ENCODE data around the gene GCAT.

Gene GCAT

GRCh38 chr22:37824674-37825641, 17.2 kb downstream of the GCAT start:
- no peak for DNase-seq (ENCODE audit: extremely low spot score)
- TF ChIP-seq BHLHE40 (IDR thresholded peaks at IDR 0.05; ENCODE audit: borderline replicate concordance) (no peak), FOXM1 (IDR thresholded peaks at IDR 0.05; ENCODE audit: borderline replicate concordance) (no peak), NFRKB (IDR thresholded peaks at IDR 0.05) (no peak), LEF1 (IDR thresholded peaks at IDR 0.05; ENCODE audit: borderline replicate concordance) (no peak), SUZ12 (IDR thresholded peaks at IDR 0.05) (no peak)
- ChIA-PET POLR2A (no interaction called here), CTCF (interaction anchor here (0.8 kb wide), 1 partner anchor 38 kb away, joined by 6 read pairs; no protein-coding TSS in a partner anchor)

GRCh38 chr22:37827056-37827455, 19.3 kb downstream of the GCAT start:
- POLR2A ChIA-PET: interaction anchor here (1.6 to 1.7 kb wide), 2 partner anchors 20 to 21 kb away, joined by 4 to 5 read pairs; partner anchors contain the start of gene GCAT
- TF ChIP-seq, protein P1, sequence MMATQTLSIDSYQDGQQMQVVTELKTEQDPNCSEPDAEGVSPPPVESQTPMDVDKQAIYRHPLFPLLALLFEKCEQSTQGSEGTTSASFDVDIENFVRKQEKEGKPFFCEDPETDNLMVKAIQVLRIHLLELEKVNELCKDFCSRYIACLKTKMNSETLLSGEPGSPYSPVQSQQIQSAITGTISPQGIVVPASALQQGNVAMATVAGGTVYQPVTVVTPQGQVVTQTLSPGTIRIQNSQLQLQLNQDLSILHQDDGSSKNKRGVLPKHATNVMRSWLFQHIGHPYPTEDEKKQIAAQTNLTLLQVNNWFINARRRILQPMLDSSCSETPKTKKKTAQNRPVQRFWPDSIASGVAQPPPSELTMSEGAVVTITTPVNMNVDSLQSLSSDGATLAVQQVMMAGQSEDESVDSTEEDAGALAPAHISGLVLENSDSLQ (IDR thresholded peaks at IDR 0.05): no peak
- TF ChIP-seq FOXM1 (IDR thresholded peaks at IDR 0.05; ENCODE audit: borderline replicate concordance) (no peak), BHLHE40 (IDR thresholded peaks at IDR 0.05; ENCODE audit: borderline replicate concordance) (no peak), LEF1 (IDR thresholded peaks at IDR 0.05; ENCODE audit: borderline replicate concordance) (no peak), SUZ12 (IDR thresholded peaks at IDR 0.05) (no peak), FOXK2 (IDR thresholded peaks at IDR 0.05) (no peak), ARNT (IDR thresholded peaks at IDR 0.05) (no peak), FOXA1 (IDR thresholded peaks at IDR 0.05) (no peak), SP1 (IDR thresholded peaks at IDR 0.05) (no peak), ZNF384 (IDR thresholded peaks at IDR 0.05) (no peak), TARDBP (IDR thresholded peaks at IDR 0.05) (no peak), HDGF (IDR thresholded peaks at IDR 0.05; ENCODE audit: borderline replicate concordance) (no peak), L3MBTL2 (conservative IDR thresholded peaks at IDR 0.05) (no peak), CTBP1 (IDR thresholded peaks at IDR 0.05; ENCODE audit: borderline replicate concordance) (no peak), NFRKB (IDR thresholded peaks at IDR 0.05) (no peak), ELF4 (IDR thresholded peaks at IDR 0.05) (no peak)
- no peak for DNase-seq (ENCODE audit: extremely low spot score)
- CTCF ChIA-PET: interaction anchor here (0.7 kb wide), 1 partner anchor 225 kb away, joined by 3 read pairs; no protein-coding TSS in a partner anchor

DNA sequence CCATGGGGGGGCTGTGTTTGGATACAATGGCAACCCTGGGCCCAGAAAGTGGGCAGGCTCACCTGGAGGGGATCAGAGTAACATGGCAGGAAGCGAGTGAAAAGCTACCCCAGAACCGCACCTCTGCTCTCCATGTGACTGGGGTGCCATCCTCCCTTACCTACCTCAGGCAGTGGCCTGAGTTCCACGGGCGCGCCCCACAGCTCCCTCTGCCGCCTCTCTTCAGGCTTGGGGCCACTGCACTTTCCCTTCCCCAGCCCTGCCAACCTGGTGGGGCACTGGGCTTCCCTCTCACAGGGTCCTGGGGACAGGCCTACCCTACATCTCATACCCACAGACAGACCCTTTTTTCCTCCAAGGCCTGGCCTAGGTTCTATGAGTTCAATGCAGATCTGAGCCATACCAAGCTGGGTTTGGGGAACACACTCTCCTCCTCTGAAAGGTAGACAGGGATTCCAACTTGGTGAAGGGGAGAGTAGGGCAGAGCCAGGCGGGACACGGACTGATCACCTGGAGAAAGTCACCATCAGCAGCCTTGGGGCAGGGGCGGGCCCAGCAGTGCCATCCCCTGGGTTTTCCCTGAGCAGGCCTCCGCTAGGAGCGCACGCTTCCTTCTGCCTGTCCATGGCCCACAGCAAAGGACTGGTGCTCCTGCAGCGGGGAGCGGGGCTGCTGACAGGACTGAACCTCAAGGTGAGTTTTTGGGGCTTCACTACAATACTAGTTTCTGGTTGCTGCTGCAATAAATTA, 22.5 kb downstream of the GCAT start:
- POLR2A ChIA-PET: interaction anchor here (0.9 kb wide), 1 partner anchor 14 kb away, joined by 3 read pairs; the partner anchor contains the start of gene ANKRD54
- no peak for DNase-seq (ENCODE audit: extremely low spot score)
- TF ChIP-seq TARDBP (IDR thresholded peaks at IDR 0.05) (no peak), LEF1 (IDR thresholded peaks at IDR 0.05; ENCODE audit: borderline replicate concordance) (no peak), FOXA1 (IDR thresholded peaks at IDR 0.05) (no peak), BHLHE40 (IDR thresholded peaks at IDR 0.05; ENCODE audit: borderline replicate concordance) (no peak), FOXM1 (IDR thresholded peaks at IDR 0.05; ENCODE audit: borderline replicate concordance) (no peak), ZNF384 (IDR thresholded peaks at IDR 0.05) (no peak), ELF4 (IDR thresholded peaks at IDR 0.05) (no peak), SUZ12 (IDR thresholded peaks at IDR 0.05) (no peak), HDGF (IDR thresholded peaks at IDR 0.05; ENCODE audit: borderline replicate concordance) (no peak), L3MBTL2 (conservative IDR thresholded peaks at IDR 0.05) (no peak), FOXK2 (IDR thresholded peaks at IDR 0.05) (no peak), NFRKB (IDR thresholded peaks at IDR 0.05) (no peak), ARNT (IDR thresholded peaks at IDR 0.05) (no peak), SP1 (IDR thresholded peaks at IDR 0.05) (no peak)
- TF ChIP-seq, protein P1 (IDR thresholded peaks at IDR 0.05): no peak
- CTCF ChIA-PET: no interaction called here

DNA sequence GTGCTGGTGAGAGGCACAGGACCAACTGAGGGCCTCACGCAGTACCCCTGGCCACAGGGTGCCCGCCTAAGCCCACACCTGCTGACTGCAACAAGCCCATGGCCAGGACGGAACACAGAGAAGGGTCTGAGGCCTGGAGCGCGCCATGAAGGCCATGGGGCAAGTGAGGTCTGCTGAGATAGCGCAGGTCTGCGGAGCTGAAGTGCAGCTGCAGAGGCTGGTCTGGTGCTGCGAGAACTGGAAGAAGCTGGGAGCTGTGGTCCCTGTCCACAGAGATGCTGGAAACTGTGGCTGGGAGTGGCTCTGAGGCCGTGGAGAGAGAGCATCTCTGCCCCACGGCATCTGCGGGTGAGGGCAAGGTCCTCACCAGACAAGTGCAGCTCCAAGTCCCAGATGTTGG, 23.7 kb downstream of the GCAT start:
- POLR2A ChIA-PET: no interaction called here
- no peak for DNase-seq (ENCODE audit: extremely low spot score)
- CTCF ChIA-PET: no interaction called here
- no peak for TF ChIP-seq FOXK2 (IDR thresholded peaks at IDR 0.05)
- TF ChIP-seq, protein P1 (IDR thresholded peaks at IDR 0.05): no peak
- TF ChIP-seq FOXA1 (IDR thresholded peaks at IDR 0.05): no peak
- TF ChIP-seq SP1 (IDR thresholded peaks at IDR 0.05): no peak
- TF ChIP-seq ARNT (IDR thresholded peaks at IDR 0.05): no peak
- no peak for TF ChIP-seq FOXM1 (IDR thresholded peaks at IDR 0.05; ENCODE audit: borderline replicate concordance)
- no peak for TF ChIP-seq LEF1 (IDR thresholded peaks at IDR 0.05; ENCODE audit: borderline replicate concordance)
- no peak for TF ChIP-seq SUZ12 (IDR thresholded peaks at IDR 0.05)
- no peak for TF ChIP-seq ZNF384 (IDR thresholded peaks at IDR 0.05)
- TF ChIP-seq BHLHE40 (IDR thresholded peaks at IDR 0.05; ENCODE audit: borderline replicate concordance): no peak
- no peak for TF ChIP-seq HDGF (IDR thresholded peaks at IDR 0.05; ENCODE audit: borderline replicate concordance)
- no peak for TF ChIP-seq NFRKB (IDR thresholded peaks at IDR 0.05)

DNA sequence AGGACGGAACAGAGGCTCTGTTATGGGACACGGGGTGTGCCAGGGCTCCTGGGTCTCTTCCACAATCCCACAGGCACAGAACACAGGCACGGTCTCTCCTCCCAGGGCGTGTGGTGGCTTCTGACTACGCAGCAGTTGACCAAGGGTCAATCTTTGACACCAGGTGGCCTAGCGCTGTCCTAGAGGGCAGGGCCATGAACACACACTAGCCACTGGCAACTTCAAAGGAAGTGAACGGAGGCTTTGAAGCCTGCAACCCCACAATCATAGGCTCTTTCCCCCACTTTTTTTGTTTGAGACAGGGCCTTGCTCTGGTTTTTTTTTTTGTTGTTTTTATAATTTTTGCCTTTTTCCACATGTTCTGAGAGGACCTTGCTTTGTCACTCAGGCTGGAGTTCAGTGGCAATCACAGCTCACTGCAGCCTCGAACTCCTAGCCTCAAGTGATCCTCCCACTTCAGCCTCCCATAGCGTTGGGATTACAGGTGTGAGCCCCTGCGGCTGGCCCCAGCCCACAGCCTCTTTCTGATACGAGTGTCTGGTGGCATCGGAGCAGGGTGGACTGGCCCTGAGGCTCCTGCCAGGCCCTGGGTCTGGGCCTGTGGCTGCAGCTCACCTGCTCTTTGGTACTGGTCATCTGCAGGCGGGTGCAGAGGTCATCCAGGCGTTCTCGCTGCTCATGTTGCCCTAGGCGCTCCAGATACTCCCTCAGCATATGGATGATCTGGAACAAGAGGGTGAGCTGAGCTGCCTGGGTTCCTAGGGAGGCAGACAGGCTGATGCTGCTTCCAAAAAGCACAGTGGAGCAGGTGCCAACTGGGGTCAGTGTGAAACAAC, 24.5 kb downstream of the GCAT start:
- POLR2A ChIA-PET: no interaction called here
- no peak for TF ChIP-seq FOXA1 (IDR thresholded peaks at IDR 0.05)
- TF ChIP-seq SUZ12 (IDR thresholded peaks at IDR 0.05): no peak
- TF ChIP-seq TARDBP (IDR thresholded peaks at IDR 0.05): no peak
- no peak for TF ChIP-seq FOXK2 (IDR thresholded peaks at IDR 0.05)
- no peak for TF ChIP-seq SP1 (IDR thresholded peaks at IDR 0.05)
- TF ChIP-seq CTBP1 (IDR thresholded peaks at IDR 0.05; ENCODE audit: borderline replicate concordance): no peak
- no peak for TF ChIP-seq FOXM1 (IDR thresholded peaks at IDR 0.05; ENCODE audit: borderline replicate concordance)
- no peak for TF ChIP-seq ARNT (IDR thresholded peaks at IDR 0.05)
- no peak for TF ChIP-seq LEF1 (IDR thresholded peaks at IDR 0.05; ENCODE audit: borderline replicate concordance)
- no peak for TF ChIP-seq L3MBTL2 (conservative IDR thresholded peaks at IDR 0.05)
- TF ChIP-seq ZNF384 (IDR thresholded peaks at IDR 0.05): no peak
- TF ChIP-seq, protein P1 (IDR thresholded peaks at IDR 0.05): no peak
- no peak for TF ChIP-seq NFRKB (IDR thresholded peaks at IDR 0.05)
- no peak for TF ChIP-seq BHLHE40 (IDR thresholded peaks at IDR 0.05; ENCODE audit: borderline replicate concordance)
- no peak for TF ChIP-seq ELF4 (IDR thresholded peaks at IDR 0.05)
- TF ChIP-seq HDGF (IDR thresholded peaks at IDR 0.05; ENCODE audit: borderline replicate concordance): no peak
- no peak for DNase-seq (ENCODE audit: extremely low spot score)
- CTCF ChIA-PET: no interaction called here

All from HEK293T (cell line).